Ascending aorta (tissue), 2 donors: ENCODE measurements around the gene SLC22A23. TPM values are rescaled to one million over a fixed set of nuclear protein-coding genes. Genes with fewer than 3 reads are reported as not detected.

Experiments used
- DNase-seq, 2 donors: peaks; one replicate each; pipeline ENCODE4 v3.0.0-alpha.2; 2019; ENCODE audit warnings: low spot score in 2 of 2
- H3K27ac ChIP-seq, 2 donors: fragments of 200-600 bp; sonication (generic); one replicate each; pipeline ENCODE4 v1.5.1; 2016 to 2017; ENCODE audit warnings: mild to moderate bottlenecking in 1 of 2
- H3K27me3 ChIP-seq: fragments of 200-600 bp; sonication (generic); one replicate; pipeline ENCODE4 v1.5.1; 2017
- H3K36me3 ChIP-seq, 2 donors: fragments of 200-600 bp; sonication (generic); one replicate each; pipeline ENCODE4 v1.5.1; 2016
- H3K4me1 ChIP-seq, 2 donors: fragments of 200-600 bp; sonication (generic); one replicate each; pipeline ENCODE4 v1.5.1; 2016 to 2017; ENCODE audit warnings: mild to moderate bottlenecking in 1 of 2
- H3K4me3 ChIP-seq, 2 donors: fragments of 200-600 bp; sonication (generic); one replicate each; pipeline ENCODE4 v1.5.1; 2016 to 2017; ENCODE audit warnings: mild to moderate bottlenecking in 1 of 2
- H3K9me3 ChIP-seq, 2 donors: fragments of 200-600 bp; sonication (generic); one replicate each; pipeline ENCODE4 v1.5.1; 2016
- intact Hi-C: fragments of 100-400 bp; cut with DNase I; formaldehyde crosslinking; loops from one replicate; pipeline ENCODE4 v1.15.1; 2023
- total RNA-seq: library from RNA; depleted of rRNA; stranded (reverse); fragments of >200 nt; gene quantifications from one replicate; pipeline ENCODE4 v1.1.0, GENCODE V29; 2016
- TF ChIP-seq, protein P1 (sequence below), 3 experiments: fragments of 200-600 bp in 2 of 3; fragments of 450-650 bp in 1 of 3; sonication (generic) in 2 of 3; IDR thresholded peaks; one replicate each; pipeline ENCODE4 v1.5.1; 2016 to 2019; ENCODE audit warnings: antibody characterized with exemption in 3 of 3, mild to moderate bottlenecking in 1 of 3, moderate library complexity in 1 of 3

Gene SLC22A23
- total RNA-seq, 1 donor from 2014 or later: 42.0 TPM

DNA sequence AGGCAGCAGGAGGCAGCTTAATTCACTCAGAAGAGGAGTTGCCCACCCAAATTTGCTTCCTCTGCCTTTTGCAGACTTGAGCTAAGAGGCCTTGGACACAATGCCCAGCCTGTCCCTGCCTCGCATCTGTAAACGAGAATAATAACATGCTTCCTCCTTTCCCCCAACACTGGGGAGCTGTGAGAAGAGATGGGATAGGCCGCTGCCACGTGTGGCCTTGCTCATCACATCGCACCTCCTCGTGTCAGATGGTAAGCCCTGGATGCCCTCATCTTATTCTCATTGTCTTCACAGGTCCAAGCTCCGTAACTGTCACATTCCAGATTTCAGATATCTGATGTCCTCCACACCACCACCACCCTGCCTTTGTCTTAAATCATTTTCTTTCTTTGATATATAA is 216.3 kb downstream of the SLC22A23 start:
- intact Hi-C loops: no loop called here
- Histone ChIP-seq H3K4me3 (no peak overlapping the region), H3K4me1 (no peaks in the 10 kb centered on the region), H3K27ac (no peak overlapping the region), H3K36me3 (no peaks in the 10 kb centered on the region), H3K27me3 (no peaks in the 10 kb centered on the region), H3K9me3 (no peaks in the 10 kb centered on the region)
- DNase-seq: no peak
- TF ChIP-seq, protein P1, sequence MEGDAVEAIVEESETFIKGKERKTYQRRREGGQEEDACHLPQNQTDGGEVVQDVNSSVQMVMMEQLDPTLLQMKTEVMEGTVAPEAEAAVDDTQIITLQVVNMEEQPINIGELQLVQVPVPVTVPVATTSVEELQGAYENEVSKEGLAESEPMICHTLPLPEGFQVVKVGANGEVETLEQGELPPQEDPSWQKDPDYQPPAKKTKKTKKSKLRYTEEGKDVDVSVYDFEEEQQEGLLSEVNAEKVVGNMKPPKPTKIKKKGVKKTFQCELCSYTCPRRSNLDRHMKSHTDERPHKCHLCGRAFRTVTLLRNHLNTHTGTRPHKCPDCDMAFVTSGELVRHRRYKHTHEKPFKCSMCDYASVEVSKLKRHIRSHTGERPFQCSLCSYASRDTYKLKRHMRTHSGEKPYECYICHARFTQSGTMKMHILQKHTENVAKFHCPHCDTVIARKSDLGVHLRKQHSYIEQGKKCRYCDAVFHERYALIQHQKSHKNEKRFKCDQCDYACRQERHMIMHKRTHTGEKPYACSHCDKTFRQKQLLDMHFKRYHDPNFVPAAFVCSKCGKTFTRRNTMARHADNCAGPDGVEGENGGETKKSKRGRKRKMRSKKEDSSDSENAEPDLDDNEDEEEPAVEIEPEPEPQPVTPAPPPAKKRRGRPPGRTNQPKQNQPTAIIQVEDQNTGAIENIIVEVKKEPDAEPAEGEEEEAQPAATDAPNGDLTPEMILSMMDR (IDR thresholded peaks at IDR 0.05): no peak

DNA sequence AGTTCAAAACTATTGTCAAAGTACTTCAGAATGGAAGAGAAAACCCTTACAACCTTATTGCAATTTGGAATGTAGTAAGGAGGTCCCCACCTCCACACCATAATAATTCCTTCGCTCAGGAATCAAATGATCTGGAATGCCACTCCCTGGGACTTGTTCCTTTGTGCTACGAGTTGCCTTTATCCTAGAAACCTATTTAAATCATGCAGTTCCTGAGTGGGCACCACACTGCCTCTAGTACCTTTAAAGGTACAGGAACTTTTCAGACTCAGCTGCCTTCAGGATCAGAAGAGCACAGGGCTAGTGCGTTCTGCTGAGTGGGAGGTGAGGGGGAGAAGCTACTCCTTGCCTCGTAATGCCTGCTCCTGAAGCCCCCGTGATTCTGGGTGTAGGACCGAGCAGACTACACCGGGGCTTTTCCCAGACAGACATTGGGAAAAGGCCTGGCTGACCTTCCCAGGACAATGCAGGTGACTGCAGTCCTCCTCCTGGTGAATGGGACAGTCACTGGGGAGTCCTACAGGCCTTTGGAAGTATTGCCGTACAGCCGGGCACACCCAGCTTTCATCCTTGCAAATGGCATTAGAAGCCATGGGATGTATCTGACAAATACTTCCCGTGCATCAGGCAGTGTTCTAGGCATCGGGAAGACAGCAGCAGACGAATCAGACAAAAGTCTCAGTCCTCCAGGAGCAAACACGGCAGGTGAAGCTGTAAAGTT is 217.6 kb downstream of the SLC22A23 start:
- intact Hi-C loops: no loop called here
- Histone ChIP-seq H3K4me1 (no peaks in the 10 kb centered on the region), H3K36me3 (no peaks in the 10 kb centered on the region), H3K27me3 (peaks cover 2% of the 10 kb centered on the region), H3K27ac (no peak overlapping the region), H3K9me3 (no peaks in the 10 kb centered on the region), H3K4me3 (no peak overlapping the region)
- TF ChIP-seq, protein P1 (IDR thresholded peaks at IDR 0.05): no peak
- DNase-seq: no peak

DNA sequence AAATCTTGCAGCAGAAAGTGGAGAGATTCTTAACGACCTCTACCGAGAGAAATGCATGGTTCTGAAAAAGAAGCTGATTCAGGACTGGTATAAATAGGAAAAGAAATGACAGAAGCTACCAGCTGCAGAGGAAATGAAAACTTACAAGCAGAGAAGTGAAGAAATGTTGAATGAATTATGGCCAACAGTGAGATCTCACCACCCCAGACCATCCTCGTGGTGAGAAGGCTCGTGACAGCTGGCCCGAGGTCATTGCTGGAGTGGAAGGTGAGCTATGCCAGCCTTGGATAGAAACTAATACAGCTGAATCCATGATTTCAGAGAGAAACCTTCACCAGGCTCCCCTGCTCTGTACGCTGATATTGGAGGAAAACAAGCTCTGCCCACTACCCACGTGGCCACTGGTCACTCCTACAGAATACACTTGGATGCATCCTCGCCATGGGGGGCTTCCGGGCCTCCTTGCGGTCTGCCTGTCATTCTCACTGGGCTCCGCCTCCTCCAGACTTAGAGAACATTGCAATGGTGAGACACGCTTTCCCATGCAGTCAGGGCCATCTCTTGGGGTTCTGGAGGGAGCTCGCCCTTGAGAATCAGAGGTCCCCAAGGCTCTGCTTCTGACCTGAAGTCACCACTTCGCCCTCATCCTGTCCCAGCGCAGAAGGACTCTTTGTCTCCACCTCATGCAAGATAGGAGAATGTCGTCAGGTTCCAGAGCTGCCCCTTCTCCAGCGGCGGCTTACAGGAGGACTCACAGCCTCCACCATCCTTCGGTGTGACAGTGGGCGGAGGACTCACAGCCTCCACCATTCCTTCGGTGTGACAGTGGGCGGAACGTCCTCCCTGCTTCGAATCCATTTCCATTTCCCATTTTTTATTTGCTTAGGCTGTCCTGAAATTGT is 218.8 kb downstream of the SLC22A23 start:
- DNase-seq: peak in 1 of 2 donors; percentile 13
- no peaks in the 10 kb centered on the region for H3K4me1 ChIP-seq
- H3K9me3 ChIP-seq: no peaks in the 10 kb centered on the region
- H3K4me3 ChIP-seq: no peak overlapping the region
- TF ChIP-seq, protein P1 (IDR thresholded peaks at IDR 0.05): no peak
- intact Hi-C loops: no loop called here
- H3K27me3 ChIP-seq: peaks cover 7% of the 10 kb centered on the region
- no peak overlapping the region for H3K27ac ChIP-seq
- no peaks in the 10 kb centered on the region for H3K36me3 ChIP-seq

DNA sequence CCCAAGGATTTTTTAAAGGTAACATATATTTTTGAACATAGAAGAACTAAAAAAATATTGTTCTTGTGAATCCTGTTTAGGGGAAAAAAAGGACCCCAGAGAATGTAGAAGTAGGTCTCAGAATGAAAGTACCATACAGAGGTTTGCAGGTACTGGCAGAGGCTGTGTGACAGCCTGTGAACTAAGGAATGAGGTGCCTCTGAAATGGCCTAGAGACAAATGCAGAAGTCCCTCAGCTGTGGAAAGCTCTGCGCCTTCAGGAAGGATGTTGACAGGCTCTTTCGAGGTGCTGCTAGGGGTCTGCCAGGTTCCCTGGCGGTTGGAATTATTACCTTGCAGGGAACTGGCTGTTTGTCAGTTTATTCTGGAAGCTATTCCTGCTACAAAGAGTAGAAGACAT is 220.8 kb downstream of the SLC22A23 start:
- peaks cover 0 to 13% of the 10 kb centered on the region in 2 donors for H3K4me1 ChIP-seq
- H3K36me3 ChIP-seq: no peaks in the 10 kb centered on the region
- TF ChIP-seq, protein P1 (IDR thresholded peaks at IDR 0.05): no peak
- no peak overlapping the region for H3K4me3 ChIP-seq
- intact Hi-C loops: no loop called here
- no peak for DNase-seq
- H3K9me3 ChIP-seq: no peaks in the 10 kb centered on the region
- peaks cover 7% of the 10 kb centered on the region for H3K27me3 ChIP-seq
- H3K27ac ChIP-seq: no peak overlapping the region

DNA sequence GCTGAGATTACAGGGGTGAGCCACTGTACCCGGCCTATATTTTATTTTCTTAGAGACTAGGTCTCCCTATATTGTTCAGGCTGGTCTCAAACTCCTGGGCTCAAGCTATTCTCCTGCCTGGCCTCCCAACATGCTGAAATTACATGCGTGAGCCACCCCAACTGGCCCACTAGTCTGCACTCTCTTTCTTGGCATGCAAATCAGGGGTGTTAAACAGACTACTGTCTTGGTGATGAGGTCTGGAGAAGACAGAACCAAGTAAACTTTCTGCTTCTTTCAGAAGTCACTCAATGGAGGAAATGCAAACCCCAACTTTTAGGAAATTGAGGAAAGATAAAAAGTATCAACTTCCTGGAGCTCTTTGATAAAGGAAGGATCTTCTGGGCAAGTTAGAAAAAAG is 221.4 kb downstream of the SLC22A23 start:
- no peak overlapping the region for H3K27ac ChIP-seq
- H3K27me3 ChIP-seq: peaks cover 7% of the 10 kb centered on the region
- H3K36me3 ChIP-seq: no peaks in the 10 kb centered on the region
- DNase-seq: no peak
- intact Hi-C loops: loop anchor here (2.0 kb wide), 1 partner anchor 15 kb away; no protein-coding TSS in a partner anchor
- H3K4me1 ChIP-seq: peaks cover 0 to 13% of the 10 kb centered on the region in 2 donors
- H3K9me3 ChIP-seq: no peaks in the 10 kb centered on the region
- TF ChIP-seq, protein P1 (IDR thresholded peaks at IDR 0.05): no peak
- H3K4me3 ChIP-seq: no peak overlapping the region
